Measurements from ENCODE around the gene HMGN2. TPM values are rescaled to one million over a fixed set of nuclear protein-coding genes. Genes with fewer than 3 reads are reported as not detected.

The HMGN2 gene
- total and polyA plus RNA-seq, 4 donors, result 51.8 to 218 (median 132) TPM

- no peak for DNase-seq (ENCODE audit: low spot score)
These were observed 44.9 kb downstream of the HMGN2 start for GRCh38 chr1:26516987-26517765.

More at GRCh38 chr1:26516987-26517765, 44.9 kb downstream of the HMGN2 start:
- TF ChIP-seq FOXA1 (IDR thresholded peaks at IDR 0.05), result no peak
- no peak for TF ChIP-seq MAX (IDR thresholded peaks at IDR 0.05)
- TF ChIP-seq TAF1 (conservative IDR thresholded peaks at IDR 0.05), result no peak
- peak; percentile 43 for TF ChIP-seq SP1 (IDR thresholded peaks at IDR 0.05)
- peak in 1 of 2 donors; percentile 29 for TF ChIP-seq RXRA (IDR thresholded peaks at IDR 0.05)
- no peak for TF ChIP-seq ATF3 (IDR thresholded peaks at IDR 0.05)
- peak in 1 of 2 donors; percentile 25 for TF ChIP-seq HNF4A (conservative IDR thresholded peaks at IDR 0.05)
- TF ChIP-seq ZBTB33 (IDR thresholded peaks at IDR 0.05), result no peak
- no peak for TF ChIP-seq GABPA (IDR thresholded peaks at IDR 0.05 in 1 of 2, conservative IDR thresholded peaks at IDR 0.05 in 1 of 2)
- TF ChIP-seq JUND (IDR thresholded peaks at IDR 0.05), result no peak
- TF ChIP-seq REST (IDR thresholded peaks at IDR 0.05), result no peak
- TF ChIP-seq HNF4G (IDR thresholded peaks at IDR 0.05), result no peak
- TF ChIP-seq FOXA2 (IDR thresholded peaks at IDR 0.05), result no peak
- H3K9ac ChIP-seq (ENCODE audit: low read depth in 1 of 2, low read length in 2 of 2), result no peak overlapping the region
- H3K36me3 ChIP-seq (ENCODE audit: control insufficient read depth in 4 of 4, insufficient read depth in 3 of 4, low read depth in 1 of 4, low read length in 3 of 4), result no peaks in the 10 kb centered on the region
- H3K27me3 ChIP-seq (ENCODE audit: control insufficient read depth in 4 of 4, insufficient read depth in 4 of 4, low read length in 3 of 4), result no peaks in the 10 kb centered on the region
- no peaks in the 10 kb centered on the region for H3K4me1 ChIP-seq (ENCODE audit: control insufficient read depth in 4 of 4, insufficient read depth in 4 of 4, low read length in 3 of 4)
- no peaks in the 10 kb centered on the region for H3K9me3 ChIP-seq (ENCODE audit: control insufficient read depth in 4 of 4, low read length in 3 of 4)
- WGBS, result 84% methylated on average over 4 of the region's 4 CpGs
- no peak overlapping the region for H3K4me3 ChIP-seq (ENCODE audit: low read depth in 1 of 3, low read length in 3 of 3)
- H3K27ac ChIP-seq (ENCODE audit: low read depth in 1 of 2, low read length in 2 of 2), result no peak overlapping the region

Measured in liver (tissue), 9 donors.